Thyroid gland (tissue), 4 donors: ENCODE data around the gene PEPD. TPM values are rescaled to one million over a fixed set of nuclear protein-coding genes. Genes with fewer than 3 reads are reported as not detected.

ENCODE experiments used
- DNase-seq, 2 donors: peaks; one replicate each; pipeline ENCODE4 v3.0.0-alpha.2; 2019
- H3K27ac ChIP-seq, 3 donors: fragments of 200-600 bp; sonication (generic); 1 replicate in 2 of 3; 2 replicates in 1 of 3; pipeline ENCODE4 v1.5.1; 2016 to 2019; ENCODE audit warnings: mild to moderate bottlenecking in 1 of 3, moderate library complexity in 1 of 3
- H3K27me3 ChIP-seq: fragments of 200-600 bp; sonication (generic); one replicate; pipeline ENCODE4 v1.5.1; 2019
- H3K36me3 ChIP-seq, 2 donors: fragments of 200-600 bp; sonication (generic); one replicate each; pipeline ENCODE4 v1.5.1; 2016 to 2019
- H3K4me1 ChIP-seq, 2 donors: fragments of 200-600 bp; sonication (generic); one replicate each; pipeline ENCODE4 v1.5.1; 2017 to 2019
- H3K4me3 ChIP-seq, 3 donors: fragments of 200-600 bp; sonication (generic); replicated peaks in 1 of 3; 1 replicate in 2 of 3; 2 replicates in 1 of 3; pipeline ENCODE4 v1.5.1; 2016; ENCODE audit warnings: mild to moderate bottlenecking in 1 of 3
- H3K9me3 ChIP-seq: fragments of 200-600 bp; sonication (generic); one replicate; pipeline ENCODE4 v1.5.1; 2017
- POLR2A ChIP-seq, 2 donors: fragments of 450-650 bp; IDR thresholded peaks; one replicate each; pipeline ENCODE4 v1.6.1; 2017; ENCODE audit warnings: antibody characterized with exemption in 2 of 2, mild to moderate bottlenecking in 2 of 2, moderate library complexity in 1 of 2
- WGBS, 2 donors: methylation state at CpG; one replicate each; pipeline ENCODE4 v1.1.5; 2017; 5-methylcytosine and 5-hydroxymethylcytosine counted together
- intact Hi-C: fragments of 100-400 bp; cut with DNase I; formaldehyde crosslinking; loops from one replicate; pipeline ENCODE4 v1.15.1; 2023
- total RNA-seq, 4 donors: library from RNA; depleted of rRNA; stranded (reverse); fragments of >200 nt; gene quantifications; one replicate each; pipeline ENCODE4 v1.2.3, GENCODE V29; 2016
- TF ChIP-seq, protein P1 (sequence below), 6 experiments: fragments of 200-600 bp in 3 of 6; fragments of 450-650 bp in 3 of 6; sonication (generic) in 3 of 6; IDR thresholded peaks; one replicate each; pipeline ENCODE4 v1.5.1; 2016 to 2019; ENCODE audit warnings: antibody characterized with exemption in 6 of 6, mild to moderate bottlenecking in 2 of 6, inconsistent platforms in 1 of 6, moderate library complexity in 1 of 6

The PEPD gene
- total RNA-seq, 4 donors from 2014 or later = 76.8 to 121 (median 102) TPM

DNA sequence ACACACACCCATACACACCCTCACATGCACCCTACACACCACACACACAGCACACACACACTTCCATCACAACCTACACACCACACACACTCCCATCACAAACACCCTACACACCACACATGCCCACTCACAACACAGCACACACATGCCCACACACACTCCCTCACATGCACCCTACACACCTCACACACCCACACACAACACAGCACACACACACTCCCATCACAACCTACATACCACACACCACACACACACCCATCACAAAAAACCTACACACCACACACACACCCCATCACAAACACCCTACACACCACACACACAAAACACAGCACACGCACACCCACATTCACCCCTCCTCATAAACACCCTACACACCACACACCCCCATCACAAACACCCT lies 15.1 kb downstream of the PEPD start:
- no peak for TF ChIP-seq POLR2A (IDR thresholded peaks at IDR 0.05)
- TF ChIP-seq, protein P1, sequence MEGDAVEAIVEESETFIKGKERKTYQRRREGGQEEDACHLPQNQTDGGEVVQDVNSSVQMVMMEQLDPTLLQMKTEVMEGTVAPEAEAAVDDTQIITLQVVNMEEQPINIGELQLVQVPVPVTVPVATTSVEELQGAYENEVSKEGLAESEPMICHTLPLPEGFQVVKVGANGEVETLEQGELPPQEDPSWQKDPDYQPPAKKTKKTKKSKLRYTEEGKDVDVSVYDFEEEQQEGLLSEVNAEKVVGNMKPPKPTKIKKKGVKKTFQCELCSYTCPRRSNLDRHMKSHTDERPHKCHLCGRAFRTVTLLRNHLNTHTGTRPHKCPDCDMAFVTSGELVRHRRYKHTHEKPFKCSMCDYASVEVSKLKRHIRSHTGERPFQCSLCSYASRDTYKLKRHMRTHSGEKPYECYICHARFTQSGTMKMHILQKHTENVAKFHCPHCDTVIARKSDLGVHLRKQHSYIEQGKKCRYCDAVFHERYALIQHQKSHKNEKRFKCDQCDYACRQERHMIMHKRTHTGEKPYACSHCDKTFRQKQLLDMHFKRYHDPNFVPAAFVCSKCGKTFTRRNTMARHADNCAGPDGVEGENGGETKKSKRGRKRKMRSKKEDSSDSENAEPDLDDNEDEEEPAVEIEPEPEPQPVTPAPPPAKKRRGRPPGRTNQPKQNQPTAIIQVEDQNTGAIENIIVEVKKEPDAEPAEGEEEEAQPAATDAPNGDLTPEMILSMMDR (IDR thresholded peaks at IDR 0.05) = no peak
- no peaks in the 10 kb centered on the region for H3K4me1 ChIP-seq
- no peaks in the 10 kb centered on the region for H3K27me3 ChIP-seq
- no peaks in the 10 kb centered on the region for H3K36me3 ChIP-seq
- no peak overlapping the region for H3K4me3 ChIP-seq
- intact Hi-C loops = no loop called here
- H3K9me3 ChIP-seq = no peaks in the 10 kb centered on the region
- DNase-seq = no peak
- no peak overlapping the region for H3K27ac ChIP-seq
- 97 to 100% methylated on average over 1 of the region's 1 CpG for WGBS, 2 donors

DNA sequence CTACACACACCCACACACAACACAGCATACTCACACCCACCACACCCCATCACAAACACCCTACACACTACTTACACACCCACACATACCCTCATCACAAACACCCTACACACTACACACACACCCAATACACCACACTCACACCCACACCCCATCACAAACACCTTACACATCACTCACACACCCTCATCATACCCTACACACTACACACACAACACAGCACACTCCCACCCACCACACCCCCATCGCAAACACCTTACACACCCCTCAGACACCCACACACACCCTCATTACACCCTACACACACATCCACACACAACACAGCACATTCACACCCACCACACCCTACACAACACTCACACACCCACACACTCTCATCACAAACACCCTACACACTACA lies 15.8 kb downstream of the PEPD start:
- H3K9me3 ChIP-seq = no peaks in the 10 kb centered on the region
- WGBS, 2 donors = 97 to 100% methylated on average over 1 of the region's 1 CpG
- no peaks in the 10 kb centered on the region for H3K36me3 ChIP-seq

DNA sequence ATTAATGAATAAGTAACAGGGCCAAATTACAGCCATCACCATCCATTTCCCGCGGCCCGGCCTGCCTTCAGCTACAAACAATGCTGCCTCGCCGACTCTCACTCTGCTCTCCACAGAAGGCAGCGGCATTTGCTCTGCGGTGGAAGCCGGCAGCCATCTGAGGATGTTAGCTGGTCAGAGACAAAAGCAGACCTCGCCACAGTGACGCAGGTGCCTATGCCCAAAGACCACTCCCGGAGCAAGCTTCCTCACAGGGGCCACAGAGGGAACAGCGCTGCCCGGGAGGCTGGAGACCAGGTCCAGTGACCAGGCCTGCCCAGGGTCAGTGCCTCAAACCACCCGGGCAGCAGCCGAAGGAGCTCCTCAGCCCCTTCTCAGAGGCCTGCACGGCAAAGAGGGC lies 16.4 kb downstream of the PEPD start:
- intact Hi-C loops = no loop called here
- Histone ChIP-seq H3K9me3 (no peaks in the 10 kb centered on the region), H3K27ac (no peak overlapping the region), H3K4me3 (no peak overlapping the region), H3K27me3 (no peaks in the 10 kb centered on the region), H3K4me1 (no peaks in the 10 kb centered on the region), H3K36me3 (peaks cover under 1 to 2% of the 10 kb centered on the region in 2 donors)
- 85 to 90% methylated on average over 11 to 16 of the region's 16 CpGs for WGBS, 2 donors
- TF ChIP-seq POLR2A (IDR thresholded peaks at IDR 0.05) = no peak
- TF ChIP-seq, protein P1 (IDR thresholded peaks at IDR 0.05) = no peak
- DNase-seq = no peak

More for the DNA sequence above, 15.8 kb downstream of the PEPD start:
- H3K27me3 ChIP-seq = no peaks in the 10 kb centered on the region
- H3K4me1 ChIP-seq = no peaks in the 10 kb centered on the region
- intact Hi-C loops = no loop called here
- TF ChIP-seq, protein P1 (IDR thresholded peaks at IDR 0.05) = no peak
- no peak for TF ChIP-seq POLR2A (IDR thresholded peaks at IDR 0.05)
- DNase-seq = no peak
- H3K4me3 ChIP-seq = no peak overlapping the region
- no peak overlapping the region for H3K27ac ChIP-seq

DNA sequence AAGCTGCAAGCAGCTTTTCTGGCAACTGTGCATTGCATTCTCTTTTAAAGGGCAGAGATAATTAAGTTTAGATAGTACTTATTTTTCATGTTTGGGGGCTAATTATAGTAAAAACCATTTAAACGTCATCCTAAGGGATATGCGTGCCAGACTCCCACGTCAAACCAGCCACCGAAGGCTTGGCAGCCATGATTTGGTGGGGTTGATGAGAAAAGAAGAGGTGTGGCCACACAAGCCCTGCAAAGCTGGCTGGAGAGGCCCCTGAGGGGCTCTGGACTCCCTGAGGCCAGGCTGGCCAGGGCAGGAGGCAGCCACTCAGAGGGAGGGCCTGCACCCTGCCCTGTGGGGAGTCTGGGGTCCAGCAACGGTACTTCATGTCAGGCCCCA lies 17.5 kb downstream of the PEPD start:
- Histone ChIP-seq H3K4me1 (no peaks in the 10 kb centered on the region), H3K27me3 (no peaks in the 10 kb centered on the region), H3K27ac (no peak overlapping the region), H3K9me3 (no peaks in the 10 kb centered on the region), H3K36me3 (peaks cover 11 to 13% of the 10 kb centered on the region in 2 donors), H3K4me3 (no peak overlapping the region)
- WGBS, 2 donors = 77 to 94% methylated on average over 5 of the region's 5 CpGs
- intact Hi-C loops = no loop called here
- TF ChIP-seq, protein P1 (IDR thresholded peaks at IDR 0.05) = no peak
- no peak for TF ChIP-seq POLR2A (IDR thresholded peaks at IDR 0.05)
- no peak for DNase-seq

DNA sequence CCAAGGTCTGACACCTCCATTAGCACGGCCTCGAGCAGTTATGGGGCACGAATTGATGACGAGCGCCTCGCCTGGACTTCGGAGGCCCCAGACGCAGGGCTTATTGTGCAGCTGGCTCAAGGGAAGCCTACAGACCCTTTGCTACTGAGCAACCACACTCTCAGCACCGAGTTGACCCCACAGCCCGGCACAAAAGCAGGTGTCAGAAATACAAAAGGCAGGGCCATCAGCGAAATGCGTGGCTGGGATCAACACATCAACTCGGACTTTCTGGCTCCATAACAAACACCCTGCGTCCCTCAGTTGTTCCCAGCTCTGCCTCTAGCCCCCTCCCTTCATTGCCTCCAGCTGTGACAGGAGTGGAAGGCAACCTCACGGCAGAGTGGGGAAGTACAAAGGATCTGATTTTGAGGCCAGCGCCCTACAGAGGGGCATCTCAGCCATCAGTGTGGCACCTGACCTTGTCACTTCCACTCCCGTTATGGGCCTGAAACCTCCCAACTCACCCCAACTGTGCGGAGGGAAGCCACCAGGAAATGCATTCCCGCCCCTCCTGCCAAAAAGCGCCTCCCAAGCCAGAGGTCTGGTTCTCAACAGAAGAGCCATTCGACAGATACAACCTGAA lies 18.0 kb downstream of the PEPD start:
- 83 to 87% methylated on average over 20 of the region's 21 CpGs for WGBS, 2 donors
- no peaks in the 10 kb centered on the region for H3K9me3 ChIP-seq
- TF ChIP-seq, protein P1 (IDR thresholded peaks at IDR 0.05) = no peak
- TF ChIP-seq POLR2A (IDR thresholded peaks at IDR 0.05) = no peak
- no peaks in the 10 kb centered on the region for H3K4me1 ChIP-seq
- peaks cover 12 to 13% of the 10 kb centered on the region in 2 donors for H3K36me3 ChIP-seq
- intact Hi-C loops = no loop called here
- no peak overlapping the region for H3K27ac ChIP-seq
- no peaks in the 10 kb centered on the region for H3K27me3 ChIP-seq
- H3K4me3 ChIP-seq = no peak overlapping the region
- DNase-seq = no peak
